Neural progenitor cell (in vitro differentiated cells): ENCODE results near the gene ACTR1A. TPM values are rescaled to one million over a fixed set of nuclear protein-coding genes. Genes with fewer than 3 reads are reported as not detected.

Source experiments
- DNase-seq: peaks from one replicate; pipeline ENCODE4 v3.0.0-alpha.2; 2016; ENCODE audit warnings: low spot score
- H2AFZ ChIP-seq: fragments of 200-600 bp; sonication (generic); replicated peaks from 2 replicates; pipeline ENCODE4 v1.6.1; 2016; ENCODE audit warnings: antibody characterized with exemption
- H3F3A ChIP-seq: fragments of 200-600 bp; sonication (generic); 2 replicates; pipeline ENCODE4 v1.6.1; 2016; ENCODE audit warnings: antibody characterized with exemption, low read depth
- H3K27ac ChIP-seq: fragments of 200-600 bp; sonication (generic); 2 replicates; pipeline ENCODE4 v1.5.1; 2016; ENCODE audit warnings: mild to moderate bottlenecking
- H3K27me3 ChIP-seq: fragments of 200-600 bp; sonication (generic); 2 replicates; pipeline ENCODE4 v1.6.1; 2016; ENCODE audit warnings: mild to moderate bottlenecking, moderate library complexity
- H3K36me3 ChIP-seq: fragments of 200-600 bp; sonication (generic); 2 replicates; pipeline ENCODE4 v1.5.1; 2016
- H3K4me1 ChIP-seq: fragments of 200-600 bp; sonication (generic); 2 replicates; pipeline ENCODE4 v1.6.1; 2016; ENCODE audit warnings: mixed run types
- H3K4me2 ChIP-seq: fragments of 200-600 bp; sonication (generic); 2 replicates; pipeline ENCODE4 v1.6.1; 2016
- H3K4me3 ChIP-seq: fragments of 200-600 bp; sonication (generic); 2 replicates; pipeline ENCODE4 v1.5.1; 2016
- H3K79me2 ChIP-seq: fragments of 200-600 bp; sonication (generic); 2 replicates; pipeline ENCODE4 v1.6.1; 2016; ENCODE audit warnings: low read depth
- H3K9ac ChIP-seq: fragments of 200-600 bp; sonication (generic); 2 replicates; pipeline ENCODE4 v1.6.1; 2016
- H3K9me3 ChIP-seq: fragments of 200-600 bp; sonication (generic); 2 replicates; pipeline ENCODE4 v1.5.1; 2016; ENCODE audit warnings: low read depth
- H4K20me1 ChIP-seq: fragments of 200-600 bp; sonication (generic); 2 replicates; pipeline ENCODE4 v1.6.1; 2016; ENCODE audit warnings: low read depth
- H3K27ac Mint-ChIP-seq: 3 replicates; pipeline ENCODE4 v1.8.0; 2021; ENCODE audit warnings: mixed read lengths
- H3K27me3 Mint-ChIP-seq: 2 replicates; pipeline ENCODE4 v1.8.0; 2022; ENCODE audit warnings: low read depth, mild to moderate bottlenecking, inconsistent platforms, moderate library complexity, mixed read lengths; ENCODE audit not compliant: insufficient read depth
- H3K36me3 Mint-ChIP-seq: 3 replicates; pipeline ENCODE4 v1.8.0; 2021; ENCODE audit warnings: mixed read lengths
- H3K4me1 Mint-ChIP-seq: 3 replicates; pipeline ENCODE4 v1.8.0; 2021; ENCODE audit warnings: mixed read lengths
- H3K4me3 Mint-ChIP-seq: 3 replicates; pipeline ENCODE4 v1.8.0; 2021; ENCODE audit warnings: mild to moderate bottlenecking, moderate library complexity, mixed read lengths
- H3K9me3 Mint-ChIP-seq: 3 replicates; pipeline ENCODE4 v1.8.0; 2020; ENCODE audit warnings: mixed read lengths
- CTCF ChIP-seq: fragments of 200-600 bp; sonication (generic); IDR thresholded peaks from 2 replicates; pipeline ENCODE4 v1.5.1; 2017; ENCODE audit warnings: antibody characterized with exemption, mild to moderate bottlenecking
- EZH2 ChIP-seq: fragments of 200-600 bp; sonication (generic); IDR thresholded peaks from 2 replicates; pipeline ENCODE4 v1.6.1; 2017; ENCODE audit warnings: antibody characterized with exemption, mild to moderate bottlenecking, moderate library complexity
- EZH2phosphoT487 ChIP-seq: fragments of 200-600 bp; sonication (generic); IDR thresholded peaks from 2 replicates; pipeline ENCODE4 v1.6.1; 2017; ENCODE audit warnings: antibody characterized with exemption
- total RNA-seq: library from RNA; depleted of rRNA; stranded (reverse); fragments of >200 nt; gene quantifications from 2 replicates; pipeline ENCODE4 v1.2.3, GENCODE V29; 2015; ENCODE audit warnings: low replicate concordance

The ACTR1A gene
- total RNA-seq, 1 donor from 2014 or later, result 86.9 TPM

- Mint-ChIP-seq H3K4me1 (peaks cover 31% of the 10 kb centered on the region), H3K9me3 (no peaks in the 10 kb centered on the region), H3K36me3 (no peaks in the 10 kb centered on the region), H3K27ac (no peak overlapping the region), H3K4me3 (peak overlapping the region; percentile 68), H3K27me3 (peaks cover 3% of the 10 kb centered on the region)
- H3K4me2 ChIP-seq, result peak overlapping the region; percentile 83
- H3K79me2 ChIP-seq, result peaks cover 13% of the 10 kb centered on the region
- no peak overlapping the region for H3K9ac ChIP-seq
- H3K4me1 ChIP-seq, result peaks cover 14% of the 10 kb centered on the region
- H4K20me1 ChIP-seq, result no peaks in the 10 kb centered on the region
- TF ChIP-seq EZH2 (peak; percentile 43), CTCF (no peak), EZH2phosphoT487 (no peak)
- no peaks in the 10 kb centered on the region for H3K36me3 ChIP-seq
- no peak for DNase-seq
- H3K9me3 ChIP-seq, result no peaks in the 10 kb centered on the region
- H3K27ac ChIP-seq, result no peak overlapping the region
- H3F3A ChIP-seq, result peaks cover 17% of the 10 kb centered on the region
- H3K4me3 ChIP-seq, result peak overlapping the region; percentile 37
- H2AFZ ChIP-seq, result no peak overlapping the region
- peaks cover 41% of the 10 kb centered on the region for H3K27me3 ChIP-seq
These were observed 67.4 kb downstream of the ACTR1A start for GRCh38 chr10:102435133-102435497.

- Mint-ChIP-seq H3K36me3 (no peaks in the 10 kb centered on the region), H3K4me1 (peaks cover 31% of the 10 kb centered on the region), H3K9me3 (no peaks in the 10 kb centered on the region), H3K27ac (peak overlapping the region; percentile 70), H3K27me3 (peaks cover 3% of the 10 kb centered on the region), H3K4me3 (peak overlapping the region; percentile 66)
- Histone ChIP-seq H3K4me3 (no peak overlapping the region), H3K27me3 (peaks cover 41% of the 10 kb centered on the region), H4K20me1 (no peaks in the 10 kb centered on the region), H3K79me2 (peaks cover 13% of the 10 kb centered on the region), H3K4me1 (peaks cover 14% of the 10 kb centered on the region), H3K9ac (no peak overlapping the region), H3K9me3 (no peaks in the 10 kb centered on the region), H3K27ac (no peak overlapping the region), H3K36me3 (no peaks in the 10 kb centered on the region), H3F3A (peaks cover 17% of the 10 kb centered on the region), H3K4me2 (peak overlapping the region; percentile 83), H2AFZ (no peak overlapping the region)
- peak; percentile 42 for TF ChIP-seq EZH2
- no peak for TF ChIP-seq EZH2phosphoT487
- no peak for DNase-seq
These were observed 67.9 kb downstream of the ACTR1A start for GRCh38 chr10:102434394-102435132.

- H2AFZ ChIP-seq, result no peak overlapping the region
- TF ChIP-seq EZH2phosphoT487 (no peak), EZH2 (no peak), CTCF (no peak)
- no peak overlapping the region for H3K27ac Mint-ChIP-seq
- peaks cover 13% of the 10 kb centered on the region for H3K79me2 ChIP-seq
- H3K9ac ChIP-seq, result no peak overlapping the region
- H3K9me3 ChIP-seq, result no peaks in the 10 kb centered on the region
- H3K36me3 ChIP-seq, result no peaks in the 10 kb centered on the region
- no peak for DNase-seq
- H3K4me3 ChIP-seq, result no peak overlapping the region
- peaks cover 3% of the 10 kb centered on the region for H3K27me3 Mint-ChIP-seq
- H3K27me3 ChIP-seq, result peaks cover 41% of the 10 kb centered on the region
- peaks cover 31% of the 10 kb centered on the region for H3K4me1 Mint-ChIP-seq
- H3F3A ChIP-seq, result peaks cover 17% of the 10 kb centered on the region
- H4K20me1 ChIP-seq, result no peaks in the 10 kb centered on the region
- H3K4me2 ChIP-seq, result no peak overlapping the region
- no peaks in the 10 kb centered on the region for H3K36me3 Mint-ChIP-seq
- H3K4me3 Mint-ChIP-seq, result peak overlapping the region; percentile 96
- H3K9me3 Mint-ChIP-seq, result no peaks in the 10 kb centered on the region
- peaks cover 14% of the 10 kb centered on the region for H3K4me1 ChIP-seq
- H3K27ac ChIP-seq, result no peak overlapping the region
These were observed 68.9 kb downstream of the ACTR1A start for GRCh38 chr10:102433619-102434046.
